ENCODE results near the gene KATNBL1. TPM values are rescaled to one million over a fixed set of nuclear protein-coding genes. Genes with fewer than 3 reads are reported as not detected.

Gene KATNBL1
- total RNA-seq, 4 donors from 2014 or later, result 29.9 to 61.9 (median 32.8) TPM

GRCh38 chr15:34147371-34148140 is 62.3 kb downstream of the KATNBL1 start:
- intact Hi-C loops (cut with DNase I), result no loop called here

GRCh38 chr15:34133511-34133910 is 76.4 kb downstream of the KATNBL1 start:
- WGBS, result 91% methylated on average over 1 of the region's 1 CpG
- no peak for DNase-seq (ENCODE audit: extremely low spot score)
- TF ChIP-seq POLR2AphosphoS5 (IDR thresholded peaks at IDR 0.05) (no peak), POLR2A (IDR thresholded peaks at IDR 0.05; ENCODE audit: low read depth) (no peak), EP300 (IDR thresholded peaks at IDR 0.05) (no peak), CTCF (IDR thresholded peaks at IDR 0.05) (no peak)

More at GRCh38 chr15:34147371-34148140, 62.3 kb downstream of the KATNBL1 start:
- no peaks in the 10 kb centered on the region for H3K27me3 ChIP-seq
- 67% methylated on average over 6 of the region's 6 CpGs for WGBS
- DNase-seq (ENCODE audit: extremely low spot score), result no peak
- no peaks in the 10 kb centered on the region for H3K9me3 ChIP-seq
- H3K36me3 ChIP-seq, result peaks cover 45 to 85% (median 67%) of the 10 kb centered on the region in 4 donors
- H3K27ac ChIP-seq (replicated peaks in 1 of 4), result no peak overlapping the region
- no peak overlapping the region for H3K4me3 ChIP-seq
- TF ChIP-seq POLR2AphosphoS5 (IDR thresholded peaks at IDR 0.05) (no peak), POLR2A (IDR thresholded peaks at IDR 0.05; ENCODE audit: low read depth) (no peak), EP300 (IDR thresholded peaks at IDR 0.05) (no peak), CTCF (IDR thresholded peaks at IDR 0.05) (no peak)
- H3K4me1 ChIP-seq, result no peaks in the 10 kb centered on the region

GRCh38 chr15:34132881-34133280 is 77.0 kb downstream of the KATNBL1 start:
- Histone ChIP-seq H3K36me3 (peaks cover 0 to 1% (median 0%) of the 10 kb centered on the region in 4 donors), H3K9me3 (no peaks in the 10 kb centered on the region), H3K4me1 (no peaks in the 10 kb centered on the region), H3K27ac (replicated peaks in 1 of 4) (no peak overlapping the region), H3K4me3 (no peak overlapping the region), H3K27me3 (no peaks in the 10 kb centered on the region)
- WGBS, result 93% methylated on average over 1 of the region's 1 CpG
- DNase-seq (ENCODE audit: extremely low spot score), result no peak
- no peak for TF ChIP-seq EP300 (IDR thresholded peaks at IDR 0.05)
- TF ChIP-seq POLR2A (IDR thresholded peaks at IDR 0.05; ENCODE audit: low read depth), result no peak
- TF ChIP-seq CTCF (IDR thresholded peaks at IDR 0.05), result no peak
- TF ChIP-seq POLR2AphosphoS5 (IDR thresholded peaks at IDR 0.05), result no peak
- intact Hi-C loops (cut with DNase I), result no loop called here

More at GRCh38 chr15:34133511-34133910, 76.4 kb downstream of the KATNBL1 start:
- no peak overlapping the region for H3K4me3 ChIP-seq
- H3K27me3 ChIP-seq, result no peaks in the 10 kb centered on the region
- no peaks in the 10 kb centered on the region for H3K9me3 ChIP-seq
- H3K4me1 ChIP-seq, result no peaks in the 10 kb centered on the region
- no peak overlapping the region for H3K27ac ChIP-seq (replicated peaks in 1 of 4)
- peaks cover 0 to 8% (median 3%) of the 10 kb centered on the region in 4 donors for H3K36me3 ChIP-seq
- intact Hi-C loops (cut with DNase I), result no loop called here

GRCh38 chr15:34128898-34129297 is 81.0 kb downstream of the KATNBL1 start:
- no peak overlapping the region for H3K4me3 ChIP-seq
- H3K9me3 ChIP-seq, result no peaks in the 10 kb centered on the region
- intact Hi-C loops (cut with DNase I), result no loop called here
- H3K27me3 ChIP-seq, result no peaks in the 10 kb centered on the region
- TF ChIP-seq POLR2AphosphoS5 (IDR thresholded peaks at IDR 0.05), result no peak
- no peak for TF ChIP-seq CTCF (IDR thresholded peaks at IDR 0.05)
- TF ChIP-seq POLR2A (IDR thresholded peaks at IDR 0.05; ENCODE audit: low read depth), result no peak
- TF ChIP-seq EP300 (IDR thresholded peaks at IDR 0.05), result no peak
- no peaks in the 10 kb centered on the region for H3K36me3 ChIP-seq
- WGBS, result 50% methylated on average over 2 of the region's 2 CpGs
- DNase-seq (ENCODE audit: extremely low spot score), result no peak
- no peaks in the 10 kb centered on the region for H3K4me1 ChIP-seq
- H3K27ac ChIP-seq (replicated peaks in 1 of 4), result no peak overlapping the region
